Activated T-cell treated with anti-CD3 and anti-CD28 coated beads, Interleukin-2, amount 50 U/mL, for 4 hours (primary cell): Measurements from ENCODE around the gene FGF14. TPM values are rescaled to one million over a fixed set of nuclear protein-coding genes. Genes with fewer than 3 reads are reported as not detected.

Experiments
- ATAC-seq, 2 donors: fragments of 200-7000 bp; cut with Tn5 transposase; one replicate each; pipeline ENCODE4 v1.10.0; 2021
- DNase-seq: peaks from one replicate; pipeline ENCODE4 v3.0.0-alpha.2; 2020
- H3K27me3 Mint-ChIP-seq: one replicate; pipeline ENCODE4 v1.8.0; 2021; ENCODE audit warnings: low read depth, mixed read lengths
- H3K36me3 Mint-ChIP-seq: one replicate; pipeline ENCODE4 v1.8.0; 2022; ENCODE audit warnings: mixed read lengths; ENCODE audit not compliant: insufficient read depth
- H3K4me1 Mint-ChIP-seq: one replicate; pipeline ENCODE4 v1.8.0; 2021; ENCODE audit warnings: low read depth, mixed read lengths
- H3K4me3 Mint-ChIP-seq: one replicate; pipeline ENCODE4 v1.8.0; 2021; ENCODE audit warnings: mild to moderate bottlenecking, moderate library complexity, mixed read lengths
- H3K9me3 Mint-ChIP-seq: one replicate; pipeline ENCODE4 v1.8.0; 2021; ENCODE audit warnings: mixed read lengths
- total RNA-seq, 3 donors: library from RNA; stranded (reverse); gene quantifications; one replicate each; pipeline ENCODE4 v1.2.1, GENCODE V29; 2021

Gene FGF14
- total RNA-seq, 3 donors from 2014 or later, result not detected

DNA sequence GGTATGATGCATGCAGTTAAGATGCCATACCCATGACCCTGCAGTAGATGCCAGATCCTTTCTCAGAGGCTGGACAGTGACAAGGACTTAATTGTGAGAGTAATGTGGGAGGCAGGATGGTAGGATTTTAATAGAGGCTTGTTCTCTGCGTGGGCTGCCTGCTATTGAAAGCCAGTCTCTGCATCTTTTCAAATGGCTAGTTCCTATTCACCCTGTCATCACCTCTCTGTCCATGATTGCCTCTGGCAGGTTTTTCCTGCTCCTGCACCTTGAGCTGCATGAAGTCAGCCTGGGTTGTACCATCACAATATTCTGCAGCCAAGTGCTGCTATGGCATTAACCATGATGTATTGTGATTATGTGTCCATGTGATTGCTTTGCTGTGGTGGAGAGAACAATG is 508.8 kb downstream of the FGF14 start:
- Mint-ChIP-seq H3K4me3 (no peak overlapping the region), H3K4me1 (no peaks in the 10 kb centered on the region), H3K36me3 (no peaks in the 10 kb centered on the region), H3K27me3 (no peaks in the 10 kb centered on the region), H3K9me3 (no peaks in the 10 kb centered on the region)
- DNase-seq (no peak), ATAC-seq (no peak)

DNA sequence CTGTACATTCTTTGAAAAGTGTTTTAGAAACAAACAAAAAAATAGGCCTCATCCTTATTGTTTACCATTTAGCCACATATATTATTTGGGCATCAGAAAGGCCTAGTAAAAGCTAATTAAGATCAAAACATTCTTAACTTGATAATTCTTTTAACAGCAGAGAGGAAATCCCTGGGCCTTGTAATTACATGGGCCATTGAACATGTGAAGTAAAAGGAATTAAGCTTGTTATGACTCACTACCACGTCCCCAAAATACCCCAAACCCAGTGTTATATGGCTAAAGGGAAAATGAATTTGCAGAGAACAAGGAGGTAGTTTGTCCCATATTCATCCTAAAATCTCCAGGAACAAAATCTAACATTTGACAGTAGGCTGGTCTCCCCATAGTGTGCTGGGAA is 509.6 kb downstream of the FGF14 start:
- H3K9me3 Mint-ChIP-seq, result no peaks in the 10 kb centered on the region
- H3K36me3 Mint-ChIP-seq, result no peaks in the 10 kb centered on the region
- DNase-seq (no peak), ATAC-seq (no peak)
- H3K27me3 Mint-ChIP-seq, result no peaks in the 10 kb centered on the region
- no peak overlapping the region for H3K4me3 Mint-ChIP-seq
- H3K4me1 Mint-ChIP-seq, result no peaks in the 10 kb centered on the region

DNA sequence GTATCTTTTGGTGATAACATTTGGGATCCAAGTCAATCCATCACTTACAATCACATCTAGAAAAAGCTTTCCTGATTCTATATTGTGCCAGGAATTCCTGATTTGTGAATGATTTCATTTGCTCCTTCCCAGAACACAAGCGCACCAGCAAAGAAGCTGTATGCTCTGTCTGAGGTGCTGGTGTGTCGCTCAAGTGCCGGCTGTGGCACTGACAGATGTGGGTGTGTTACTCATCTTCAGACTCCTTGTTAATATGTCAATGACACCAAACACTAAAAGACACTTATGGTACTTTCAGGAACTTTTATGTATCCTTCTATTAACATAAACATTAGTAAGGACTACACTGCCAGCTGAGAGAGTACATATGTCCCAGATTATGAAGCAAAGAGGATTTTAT is 520.3 kb downstream of the FGF14 start:
- ATAC-seq (no peak), DNase-seq (no peak)
- Mint-ChIP-seq H3K4me3 (no peak overlapping the region), H3K27me3 (peaks cover 4% of the 10 kb centered on the region), H3K4me1 (no peaks in the 10 kb centered on the region), H3K9me3 (no peaks in the 10 kb centered on the region), H3K36me3 (no peaks in the 10 kb centered on the region)

- ATAC-seq (no peak), DNase-seq (no peak)
- peaks cover 4% of the 10 kb centered on the region for H3K27me3 Mint-ChIP-seq
- no peaks in the 10 kb centered on the region for H3K4me1 Mint-ChIP-seq
- no peaks in the 10 kb centered on the region for H3K9me3 Mint-ChIP-seq
- no peak overlapping the region for H3K4me3 Mint-ChIP-seq
- H3K36me3 Mint-ChIP-seq, result no peaks in the 10 kb centered on the region
Observed at GRCh38 chr13:101880581-101880980, 521.3 kb downstream of the FGF14 start.

DNA sequence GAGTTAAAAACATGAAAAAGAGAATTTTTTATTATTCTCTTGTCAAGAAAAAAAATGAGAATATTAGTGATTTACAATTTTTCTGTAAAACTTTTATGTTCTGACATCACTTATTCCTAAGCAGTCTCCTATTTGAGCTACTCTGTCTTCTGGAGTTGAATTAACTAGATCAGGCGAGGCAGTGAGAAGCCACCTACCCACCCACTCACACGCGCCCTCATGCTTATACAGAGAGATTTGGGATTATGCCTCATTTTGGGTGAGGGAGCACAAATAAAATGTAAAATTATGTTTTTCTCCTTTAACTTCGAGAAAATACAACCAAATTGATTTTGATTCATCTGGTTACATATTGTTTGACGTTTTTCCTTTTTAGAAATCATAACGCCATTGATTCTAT is 524.9 kb downstream of the FGF14 start:
- ATAC-seq, result no peak
- Mint-ChIP-seq H3K36me3 (no peaks in the 10 kb centered on the region), H3K4me3 (no peak overlapping the region), H3K9me3 (no peaks in the 10 kb centered on the region), H3K4me1 (no peaks in the 10 kb centered on the region), H3K27me3 (peaks cover 4% of the 10 kb centered on the region)
- DNase-seq, result no peak

- Mint-ChIP-seq H3K4me1 (no peaks in the 10 kb centered on the region), H3K9me3 (no peaks in the 10 kb centered on the region), H3K4me3 (no peak overlapping the region), H3K27me3 (peaks cover 3% of the 10 kb centered on the region), H3K36me3 (no peaks in the 10 kb centered on the region)
- ATAC-seq (no peak), DNase-seq (no peak)
Observed at GRCh38 chr13:101875717-101876393, 526.0 kb downstream of the FGF14 start.

DNA sequence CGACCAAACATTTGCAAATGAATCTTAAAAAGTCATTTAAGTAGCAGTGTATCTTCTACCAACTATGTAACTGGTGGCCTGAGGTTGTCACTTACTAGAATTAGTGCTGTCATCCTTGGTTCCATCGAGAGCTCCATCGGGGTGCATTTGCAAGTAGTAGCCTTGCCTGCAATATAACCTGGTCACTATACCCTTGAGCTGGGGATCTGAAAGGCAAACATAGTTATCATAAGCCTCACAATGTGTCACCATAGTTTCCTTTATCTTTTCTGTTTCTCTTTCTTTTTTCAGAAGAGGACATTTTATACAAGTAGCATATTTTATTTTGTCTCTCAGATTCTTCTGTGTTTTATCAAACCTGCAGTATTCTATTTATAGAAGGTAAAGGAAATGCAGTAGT is 526.8 kb downstream of the FGF14 start:
- Mint-ChIP-seq H3K36me3 (no peaks in the 10 kb centered on the region), H3K4me1 (no peaks in the 10 kb centered on the region)

DNA sequence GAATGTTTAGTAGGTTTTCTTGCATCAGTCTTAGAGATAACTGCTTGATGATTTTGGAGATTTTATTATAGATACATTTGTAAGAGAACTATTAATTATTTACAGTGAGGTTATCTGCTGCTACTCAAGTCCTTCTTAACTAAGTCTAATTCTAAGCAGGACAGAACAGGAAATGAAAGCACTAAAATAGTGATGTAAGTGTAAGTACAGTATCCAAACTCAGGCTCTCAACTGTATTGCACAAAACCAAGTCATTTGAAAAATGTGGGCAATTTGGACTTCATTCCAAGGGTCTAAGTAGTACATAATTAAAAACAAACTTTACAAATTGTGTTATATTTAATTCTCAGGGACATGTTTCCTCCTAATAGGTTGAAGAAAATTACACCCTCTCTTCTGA is 532.3 kb downstream of the FGF14 start:
- no peaks in the 10 kb centered on the region for H3K4me1 Mint-ChIP-seq
- no peak for ATAC-seq

More for the DNA sequence above, 526.8 kb downstream of the FGF14 start:
- H3K9me3 Mint-ChIP-seq, result no peaks in the 10 kb centered on the region
- H3K27me3 Mint-ChIP-seq, result peaks cover 3% of the 10 kb centered on the region
- no peak overlapping the region for H3K4me3 Mint-ChIP-seq
- no peak for DNase-seq
- ATAC-seq, result no peak

GRCh38 chr13:101868585-101869469 is 533.0 kb downstream of the FGF14 start:
- ATAC-seq, result no peak
- H3K27me3 Mint-ChIP-seq, result peaks cover 2% of the 10 kb centered on the region
- H3K4me3 Mint-ChIP-seq, result no peak overlapping the region
- no peaks in the 10 kb centered on the region for H3K4me1 Mint-ChIP-seq
- H3K9me3 Mint-ChIP-seq, result no peaks in the 10 kb centered on the region
- no peak for DNase-seq
- no peaks in the 10 kb centered on the region for H3K36me3 Mint-ChIP-seq

More for the DNA sequence above, 532.3 kb downstream of the FGF14 start:
- Mint-ChIP-seq H3K9me3 (no peaks in the 10 kb centered on the region), H3K36me3 (no peaks in the 10 kb centered on the region), H3K4me3 (no peak overlapping the region), H3K27me3 (peaks cover 2% of the 10 kb centered on the region)
- no peak for DNase-seq

DNA sequence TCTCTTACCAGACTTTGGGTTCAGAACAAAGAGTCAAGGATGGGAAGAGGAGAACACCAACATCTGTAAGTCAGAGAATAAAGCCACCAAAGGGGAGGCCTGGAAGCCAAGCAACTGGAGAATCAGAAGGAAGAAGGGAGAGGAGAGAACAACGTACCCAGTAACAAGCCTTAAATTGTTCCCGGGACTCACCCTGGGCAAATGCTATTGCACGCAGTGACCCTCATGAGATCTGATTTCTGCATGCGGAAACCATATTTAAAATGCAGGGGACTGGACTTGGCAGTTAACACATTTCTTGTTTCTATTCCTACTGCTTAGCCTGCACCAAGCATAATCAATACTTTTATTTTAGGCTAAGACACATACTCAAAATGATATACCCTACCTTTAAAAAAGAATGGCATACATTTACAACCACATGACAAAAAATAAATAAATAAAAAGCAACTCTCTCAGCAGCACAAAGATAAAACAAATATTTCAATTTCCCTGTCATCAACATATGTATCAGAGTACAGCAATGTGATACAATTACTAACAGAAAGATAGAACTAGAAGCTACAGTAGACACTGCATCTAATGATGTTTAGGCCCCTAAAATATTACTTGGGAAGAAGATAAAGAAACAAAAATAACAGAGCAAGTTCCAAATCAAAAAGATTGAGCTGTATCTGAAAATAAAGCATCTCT is 534.8 kb downstream of the FGF14 start:
- no peak overlapping the region for H3K4me3 Mint-ChIP-seq
- no peak for ATAC-seq
- peaks cover 2% of the 10 kb centered on the region for H3K27me3 Mint-ChIP-seq
- H3K4me1 Mint-ChIP-seq, result no peaks in the 10 kb centered on the region
- DNase-seq, result no peak
- H3K36me3 Mint-ChIP-seq, result no peaks in the 10 kb centered on the region
- no peaks in the 10 kb centered on the region for H3K9me3 Mint-ChIP-seq

DNA sequence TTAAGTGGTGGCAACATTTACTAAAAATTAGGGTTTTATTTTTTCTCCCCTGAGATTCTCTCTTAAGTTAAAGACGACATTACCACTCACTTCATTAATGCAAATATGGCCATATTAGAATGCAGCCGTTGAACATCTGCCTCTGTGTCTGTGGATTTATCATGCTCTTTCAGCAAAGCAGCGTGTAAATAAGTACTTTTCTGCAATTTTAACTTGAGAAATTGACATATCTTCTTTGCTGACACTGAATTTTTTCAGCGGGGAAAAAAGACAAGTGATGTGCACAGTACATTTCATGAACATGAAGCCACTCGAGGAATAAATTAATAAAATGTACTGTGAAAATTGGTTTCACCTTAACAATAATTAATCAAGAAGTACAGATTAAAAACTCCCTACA is 543.0 kb downstream of the FGF14 start:
- Mint-ChIP-seq H3K36me3 (no peaks in the 10 kb centered on the region), H3K4me3 (no peak overlapping the region), H3K4me1 (no peaks in the 10 kb centered on the region), H3K27me3 (peaks cover 3% of the 10 kb centered on the region), H3K9me3 (no peaks in the 10 kb centered on the region)
- DNase-seq (no peak), ATAC-seq (no peak)

- Mint-ChIP-seq H3K36me3 (no peaks in the 10 kb centered on the region), H3K4me3 (no peak overlapping the region), H3K4me1 (no peaks in the 10 kb centered on the region), H3K27me3 (peaks cover 2% of the 10 kb centered on the region), H3K9me3 (no peaks in the 10 kb centered on the region)
- ATAC-seq, result no peak
- DNase-seq, result no peak
Observed at GRCh38 chr13:101846701-101847100, 555.1 kb downstream of the FGF14 start.

- ATAC-seq, result no peak
- H3K4me1 Mint-ChIP-seq, result no peaks in the 10 kb centered on the region
- peaks cover 2% of the 10 kb centered on the region for H3K27me3 Mint-ChIP-seq
- no peak for DNase-seq
- no peaks in the 10 kb centered on the region for H3K36me3 Mint-ChIP-seq
- H3K4me3 Mint-ChIP-seq, result no peak overlapping the region
- H3K9me3 Mint-ChIP-seq, result no peaks in the 10 kb centered on the region
Observed at GRCh38 chr13:101846249-101846648, 555.6 kb downstream of the FGF14 start.

GRCh38 chr13:101845245-101846020 is 556.4 kb downstream of the FGF14 start:
- Mint-ChIP-seq H3K4me3 (no peak overlapping the region), H3K27me3 (peaks cover 2% of the 10 kb centered on the region), H3K4me1 (no peaks in the 10 kb centered on the region), H3K9me3 (no peaks in the 10 kb centered on the region), H3K36me3 (no peaks in the 10 kb centered on the region)
- no peak for ATAC-seq
- no peak for DNase-seq
